Measurements from ENCODE around the gene PPP2R2C.

The PPP2R2C gene

GRCh38 chr4:6347511-6348045 lies 124.8 kb downstream of the PPP2R2C start:
- DNase-seq (ENCODE audit: low read depth in 3 of 3), result no peak

DNA sequence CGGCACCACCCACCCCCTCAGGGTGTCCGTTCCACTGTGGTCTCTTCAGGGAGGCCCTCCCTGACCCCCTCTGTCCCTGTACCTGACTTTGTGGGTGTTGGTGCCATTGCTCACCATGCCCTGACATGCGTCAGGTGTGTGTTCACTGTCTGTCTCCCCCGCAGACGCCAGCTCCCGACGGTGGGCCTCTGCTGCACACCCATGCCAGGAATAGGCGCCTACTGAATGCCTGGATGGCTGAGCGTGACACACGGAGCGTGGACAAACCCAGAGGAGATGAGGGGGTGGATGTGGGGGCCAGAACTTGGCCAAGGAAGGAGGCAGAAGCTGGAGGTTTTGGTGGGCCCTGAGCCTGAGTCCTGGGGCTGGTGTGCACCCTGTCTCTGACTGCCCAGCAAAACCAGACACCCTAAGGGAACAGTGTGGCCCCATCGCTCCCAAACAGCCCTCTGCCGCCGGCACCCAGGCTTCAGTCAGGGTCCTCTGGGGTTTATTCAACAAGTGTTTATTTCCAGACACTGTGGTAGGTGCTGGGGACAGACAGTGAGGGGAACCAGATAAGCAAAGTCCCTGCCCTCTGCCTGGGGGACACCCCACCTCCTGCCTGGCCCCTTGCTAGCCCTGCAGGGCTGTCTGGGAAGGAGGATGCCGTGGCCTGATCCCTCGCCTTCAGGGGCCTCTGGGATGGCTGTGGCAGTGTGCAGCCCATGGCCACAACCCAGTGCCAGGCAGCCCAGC lies 125.9 kb downstream of the PPP2R2C start:
- DNase-seq (ENCODE audit: low read depth in 3 of 3), result no peak

DNA sequence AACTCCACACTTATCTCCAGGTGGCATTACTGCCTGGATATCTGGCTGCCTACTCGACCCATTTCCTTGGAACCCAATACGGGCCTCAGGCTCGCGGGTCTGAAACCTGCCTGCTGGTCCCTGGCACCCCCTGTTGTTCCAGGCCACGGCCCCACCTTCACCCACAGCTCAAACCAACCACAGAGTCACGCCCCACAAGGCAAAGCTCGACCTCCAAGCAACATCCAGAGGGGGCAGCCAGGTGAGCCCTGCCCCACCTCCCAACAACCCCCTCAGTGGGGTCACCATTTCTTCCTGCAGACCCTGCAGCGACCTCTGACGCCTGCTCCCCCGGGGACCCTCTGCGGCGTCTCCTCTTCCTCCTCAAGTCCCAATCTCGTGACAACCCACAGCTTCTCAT lies 126.5 kb downstream of the PPP2R2C start:
- DNase-seq (ENCODE audit: low read depth in 3 of 3), result no peak

DNA sequence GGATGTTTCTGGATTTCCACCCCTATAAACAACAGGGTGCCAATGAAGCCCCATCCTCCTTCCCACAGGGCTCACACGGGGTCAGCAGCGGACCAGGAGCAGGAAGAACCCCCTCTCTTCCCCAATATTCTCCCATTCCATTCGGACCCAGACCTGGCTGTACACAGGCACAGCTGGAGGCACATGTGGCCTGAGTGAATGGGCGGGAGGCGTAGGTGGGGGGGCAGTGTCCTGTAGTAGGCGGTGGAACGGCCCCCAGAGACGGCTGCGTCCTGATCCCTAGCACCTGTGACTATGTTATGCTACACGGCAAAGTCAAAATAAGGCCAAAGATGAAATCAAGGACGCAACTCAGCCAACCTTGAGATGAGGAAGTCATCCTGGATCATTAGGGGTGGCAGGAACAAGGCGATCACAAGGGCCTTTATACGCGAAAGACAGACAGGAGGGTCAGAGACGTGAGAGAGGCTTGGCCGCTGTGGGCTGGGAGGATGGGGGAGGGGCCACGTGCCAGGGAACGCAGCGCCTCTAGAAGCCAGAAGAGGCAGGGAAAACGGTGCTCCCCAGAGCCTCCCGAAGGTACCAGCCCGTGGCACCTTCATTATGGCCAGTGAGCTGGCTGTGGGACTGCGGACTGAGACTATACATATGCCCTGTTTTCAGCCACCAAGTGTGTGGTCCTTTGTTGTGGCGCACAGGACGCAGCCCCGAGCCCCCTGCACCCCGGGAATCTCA lies 127.2 kb downstream of the PPP2R2C start:
- no peak for DNase-seq (ENCODE audit: low read depth in 3 of 3)

DNA sequence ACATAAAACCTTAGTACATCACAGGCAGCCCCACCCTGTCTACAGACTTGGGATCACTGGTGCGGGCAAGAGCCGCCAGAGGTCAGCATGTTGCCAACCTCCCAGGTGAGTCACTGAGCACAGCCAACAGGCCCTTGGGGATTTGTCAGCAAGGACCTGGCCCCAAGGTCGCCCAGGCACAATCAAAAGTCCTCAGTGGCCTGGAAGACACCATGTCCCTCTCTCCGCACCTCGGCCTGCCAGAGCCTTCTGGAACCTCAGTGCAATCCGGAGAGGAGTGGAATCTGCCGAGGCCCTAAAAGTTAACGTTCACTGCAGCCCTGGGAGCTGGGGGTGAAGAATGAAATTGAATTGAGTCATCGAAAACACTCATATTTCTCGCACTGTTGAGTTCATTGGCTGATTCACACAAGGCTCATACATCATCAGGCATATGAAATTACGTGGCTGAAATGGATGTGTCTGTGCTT lies 128.4 kb downstream of the PPP2R2C start:
- no peak for DNase-seq (ENCODE audit: low read depth in 3 of 3)

- DNase-seq (ENCODE audit: low read depth in 3 of 3), result no peak
Measured at GRCh38 chr4:6342530-6343293, 129.7 kb downstream of the PPP2R2C start.

DNA sequence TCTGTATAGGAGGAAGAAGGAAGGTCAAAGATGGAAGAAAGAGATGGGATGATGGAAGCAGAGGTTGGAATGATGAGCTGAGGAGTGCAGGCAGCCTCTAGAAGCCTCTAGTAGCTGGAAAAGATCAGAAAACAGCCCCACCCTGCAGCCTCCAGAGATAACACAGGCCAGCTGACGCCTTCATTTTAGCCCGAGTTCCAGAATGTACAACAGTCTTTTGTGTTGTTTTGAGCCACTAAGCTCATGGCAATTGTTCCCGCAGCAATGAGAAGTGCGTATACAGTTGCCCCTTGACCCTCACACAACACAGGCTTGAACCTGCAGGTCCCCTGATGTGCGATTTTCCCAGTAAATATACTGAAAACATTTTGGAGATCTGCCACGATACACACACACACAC lies 130.7 kb downstream of the PPP2R2C start:
- no peak for DNase-seq (ENCODE audit: low read depth in 3 of 3)

DNA sequence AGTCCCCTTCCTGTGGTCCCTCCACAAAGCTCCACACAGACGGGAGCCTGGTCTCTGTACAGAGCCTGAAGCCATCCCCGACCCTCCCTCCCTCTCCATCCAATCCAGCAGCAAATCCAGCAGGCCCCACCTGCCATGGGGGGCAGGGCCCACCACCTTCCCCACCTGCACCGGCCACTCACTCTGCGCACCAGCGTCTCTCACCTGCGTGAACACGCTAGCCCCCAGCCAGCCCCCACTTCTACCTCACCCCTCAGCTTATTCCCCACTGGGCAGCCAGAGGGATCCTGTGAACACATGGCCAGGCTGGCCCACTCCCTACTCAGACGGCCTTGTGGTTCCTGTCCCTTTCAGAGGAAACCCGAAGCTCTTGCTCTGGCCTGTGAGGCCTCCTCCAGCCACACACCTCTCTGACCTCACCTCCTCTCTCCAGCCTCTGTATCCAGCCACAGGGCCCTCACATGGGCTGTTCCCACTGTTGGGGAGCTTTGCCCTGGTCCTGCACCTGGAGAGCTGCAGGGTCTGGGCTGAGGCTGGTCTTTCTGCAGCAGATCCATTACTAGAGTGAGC lies 131.9 kb downstream of the PPP2R2C start:
- no peak for DNase-seq (ENCODE audit: low read depth in 3 of 3)

DNA sequence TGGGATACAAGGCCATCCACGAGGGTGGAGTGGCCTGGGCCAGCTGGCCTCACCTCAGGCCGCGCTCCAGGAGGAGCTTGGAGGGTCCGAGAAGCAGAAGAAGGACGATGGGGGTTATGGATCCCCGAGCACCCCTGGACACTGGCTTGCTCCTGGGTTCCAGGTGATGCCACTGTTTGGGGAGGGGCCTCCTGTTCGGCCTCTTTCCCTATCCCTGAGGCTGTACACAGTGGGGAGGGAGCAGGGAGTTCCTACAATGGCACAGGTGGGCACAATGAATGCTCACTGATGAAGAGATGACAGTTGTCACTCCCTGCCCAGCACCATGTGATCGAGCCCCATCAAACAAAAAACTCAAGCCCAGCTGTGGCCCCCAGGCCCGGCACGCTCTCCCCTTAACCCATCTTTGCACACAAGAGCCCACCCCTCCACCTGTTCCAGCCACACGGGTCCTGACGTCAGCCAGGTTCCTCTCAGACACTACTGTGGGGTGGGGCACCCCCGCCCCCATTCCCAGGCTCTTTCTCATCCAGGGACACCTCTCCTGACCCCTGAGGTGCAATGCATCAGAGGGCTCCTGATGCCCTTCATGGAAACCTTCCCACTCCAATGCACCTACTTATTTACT lies 132.5 kb downstream of the PPP2R2C start:
- no peak for DNase-seq (ENCODE audit: low read depth in 3 of 3)

GRCh38 chr4:6338951-6339817 lies 133.2 kb downstream of the PPP2R2C start:
- no peak for DNase-seq (ENCODE audit: low read depth in 3 of 3)

DNA sequence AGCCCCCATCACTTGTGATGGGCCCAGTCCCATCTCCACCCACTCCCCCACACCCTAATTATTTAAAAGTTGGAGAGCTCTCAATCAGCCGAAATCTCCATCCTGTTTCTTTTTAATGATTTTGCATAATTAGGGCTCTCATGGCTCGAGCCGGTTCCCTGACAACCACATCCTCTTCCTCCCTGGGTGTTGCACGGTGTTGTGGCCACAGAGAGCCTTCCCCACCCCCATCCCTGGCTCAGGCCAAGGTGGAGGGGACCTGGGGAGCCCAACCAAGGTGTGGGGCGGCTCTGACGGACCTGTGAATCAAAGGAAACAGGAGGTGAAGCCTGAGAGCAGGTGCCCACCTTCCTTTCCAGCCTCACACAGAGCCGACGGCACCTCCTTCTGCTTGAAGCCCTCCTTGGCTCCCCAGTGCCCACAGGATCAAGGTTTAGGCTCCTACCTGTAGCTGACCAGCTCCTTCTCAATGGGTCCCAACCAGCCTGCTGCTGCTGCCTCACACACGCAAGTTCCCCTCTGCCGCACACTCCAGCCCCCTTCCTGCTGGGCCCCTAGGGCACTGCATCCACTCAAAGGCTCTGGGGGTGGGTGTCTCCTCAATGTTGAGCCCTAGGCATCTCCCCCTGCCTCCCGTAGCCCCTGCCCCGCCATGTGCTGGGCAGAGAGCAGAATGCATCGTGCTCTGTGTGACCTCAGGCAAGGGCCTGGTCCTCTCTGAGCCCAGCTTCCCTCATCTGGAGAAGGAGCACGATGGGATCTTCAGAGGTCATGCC lies 134.1 kb downstream of the PPP2R2C start:
- no peak for DNase-seq (ENCODE audit: low read depth in 3 of 3)

GRCh38 chr4:6337331-6337935 lies 135.0 kb downstream of the PPP2R2C start:
- no peak for DNase-seq (ENCODE audit: low read depth in 3 of 3)

DNA sequence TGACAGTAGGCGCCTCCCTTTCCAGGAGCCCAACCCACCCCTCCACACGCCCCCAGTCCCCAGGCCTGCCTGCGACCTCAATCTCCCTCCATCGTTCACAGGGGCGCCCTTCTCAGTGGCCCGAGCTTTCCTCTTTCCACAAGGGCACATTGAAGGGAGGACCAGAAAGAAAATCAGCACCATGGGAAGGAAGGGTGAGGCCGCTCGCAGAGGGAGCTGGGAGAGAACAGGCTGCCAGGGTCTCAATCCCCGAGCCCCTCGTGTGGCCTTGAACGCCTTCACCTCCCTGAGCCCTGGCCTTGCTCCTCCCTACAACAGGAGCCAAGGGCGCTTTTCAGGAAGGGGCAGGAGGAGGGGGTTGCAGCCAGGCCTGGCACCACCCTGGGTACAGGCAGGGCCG lies 136.2 kb downstream of the PPP2R2C start:
- DNase-seq (ENCODE audit: low read depth in 3 of 3), result no peak

GRCh38 chr4:6335040-6335590 lies 137.3 kb downstream of the PPP2R2C start:
- no peak for DNase-seq (ENCODE audit: low read depth in 3 of 3)

- no peak for DNase-seq (ENCODE audit: low read depth in 3 of 3)
Measured at GRCh38 chr4:6334203-6334887, 138.1 kb downstream of the PPP2R2C start.

DNA sequence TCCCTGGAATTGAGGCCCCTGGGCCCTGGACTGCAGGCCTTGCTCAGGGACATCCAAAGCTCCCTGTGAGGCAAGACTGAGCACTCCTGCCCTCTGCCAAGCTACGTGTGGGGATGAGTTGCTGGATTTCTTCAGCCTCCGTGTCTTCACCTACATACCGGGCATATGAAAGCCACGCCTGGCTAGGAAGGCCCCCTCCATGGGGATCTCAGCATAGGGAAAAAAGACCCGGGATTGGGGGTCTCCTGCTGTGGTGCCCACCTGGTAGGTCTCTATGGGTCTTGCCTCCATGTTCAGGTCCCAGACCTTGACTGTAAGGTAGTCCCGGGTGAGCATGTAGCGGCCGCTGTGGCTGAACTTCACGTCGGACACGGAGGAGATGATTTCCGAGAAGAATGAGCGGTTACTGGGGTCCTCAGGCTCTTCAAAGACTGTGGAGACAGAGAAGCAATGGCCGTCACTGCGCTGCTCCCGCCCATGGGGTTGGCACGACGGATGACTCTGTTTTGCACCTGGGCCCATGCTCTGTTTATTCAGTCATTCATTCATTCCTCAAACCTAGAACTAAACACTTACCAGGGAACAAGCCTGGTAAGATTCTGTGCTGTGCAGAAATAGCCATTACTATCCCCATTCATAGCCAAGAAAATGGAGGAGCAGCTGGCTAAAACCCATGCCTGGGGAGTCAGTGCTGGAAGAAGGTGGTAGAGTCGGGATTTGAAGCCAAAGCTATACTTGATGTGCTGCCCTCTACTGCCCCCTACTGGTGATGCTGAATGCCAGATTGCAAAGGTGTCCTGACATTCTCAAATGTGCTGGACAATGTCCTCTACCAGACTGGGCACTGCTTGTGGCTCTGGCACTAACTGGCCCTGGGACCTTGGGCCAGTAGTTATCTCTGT lies 138.9 kb downstream of the PPP2R2C start:
- no peak for DNase-seq (ENCODE audit: low read depth in 3 of 3)

DNA sequence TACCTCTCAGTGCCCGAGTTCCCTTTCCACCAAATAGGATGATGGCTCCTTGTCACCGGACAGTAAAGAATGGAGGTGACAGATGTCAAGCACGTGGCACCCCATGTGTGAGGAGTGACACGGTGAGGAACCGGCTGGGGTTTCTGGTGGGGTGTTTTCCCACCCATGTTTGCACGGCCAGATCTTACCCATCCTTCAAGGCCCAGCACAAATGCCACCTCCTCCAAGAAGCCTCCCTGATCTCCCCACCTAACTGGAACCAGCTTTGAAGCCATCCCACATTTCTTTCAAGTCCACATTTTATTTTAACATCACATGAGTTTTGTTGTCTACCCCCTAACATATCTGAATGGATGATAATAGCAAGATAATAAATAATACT lies 139.8 kb downstream of the PPP2R2C start:
- no peak for DNase-seq (ENCODE audit: low read depth in 3 of 3)

All from stimulated activated CD4-positive, alpha-beta T cell treated with anti-CD3 and anti-CD28 coated beads, TNF-alpha, amount 100 ng/mL, for 24 hours (primary cell).